GM19099 (cell line): ENCODE measurements around the gene CELSR1.

Source experiments
- POLR2A ChIP-seq: IDR thresholded peaks from 3 replicates; pipeline ENCODE4 v1.6.1; 2011; ENCODE audit warnings: low read depth; ENCODE audit not compliant: insufficient read length; ENCODE audit errors: extremely low read depth

The CELSR1 gene

GRCh38 chr22:46362203-46362933, 175.1 kb downstream of the CELSR1 start:
- TF ChIP-seq POLR2A = no peak

- no peak for TF ChIP-seq POLR2A
These were observed 175.6 kb downstream of the CELSR1 start for GRCh38 chr22:46361826-46362202.

- no peak for TF ChIP-seq POLR2A
These were observed 176.5 kb downstream of the CELSR1 start for GRCh38 chr22:46360891-46361290.

- TF ChIP-seq POLR2A = no peak
These were observed 177.3 kb downstream of the CELSR1 start for GRCh38 chr22:46360097-46360496.

- no peak for TF ChIP-seq POLR2A
These were observed 178.1 kb downstream of the CELSR1 start for GRCh38 chr22:46359362-46359761.

GRCh38 chr22:46358766-46359165, 178.7 kb downstream of the CELSR1 start:
- no peak for TF ChIP-seq POLR2A

GRCh38 chr22:46357711-46358520, 179.5 kb downstream of the CELSR1 start:
- no peak for TF ChIP-seq POLR2A

- no peak for TF ChIP-seq POLR2A
These were observed 180.6 kb downstream of the CELSR1 start for GRCh38 chr22:46356496-46357480.

GRCh38 chr22:46355996-46356471, 181.4 kb downstream of the CELSR1 start:
- no peak for TF ChIP-seq POLR2A

GRCh38 chr22:46355369-46355995, 181.9 kb downstream of the CELSR1 start:
- TF ChIP-seq POLR2A = no peak

- TF ChIP-seq POLR2A = no peak
These were observed 182.5 kb downstream of the CELSR1 start for GRCh38 chr22:46354993-46355305.

GRCh38 chr22:46354176-46354992, 183.0 kb downstream of the CELSR1 start:
- TF ChIP-seq POLR2A = no peak

- TF ChIP-seq POLR2A = no peak
These were observed 183.8 kb downstream of the CELSR1 start for GRCh38 chr22:46353483-46354105.
